ENCODE results near the gene TVP23A. TPM values are rescaled to one million over a fixed set of nuclear protein-coding genes. Genes with fewer than 3 reads are reported as not detected.

Gene TVP23A
- total RNA-seq, 1 experiment from 2014 or later = 3.1 TPM

- Mint-ChIP-seq H3K27ac (no peak overlapping the region), H3K4me3 (no peak overlapping the region), H3K9me3 (no peaks in the 10 kb centered on the region), H3K4me1 (peaks cover 4 to 5% of the 10 kb centered on the region in 2 experiments), H3K27me3 (ENCODE audit: low read depth) (no peaks in the 10 kb centered on the region), H3K36me3 (ENCODE audit: insufficient read depth in 1 of 3, low read depth in 3 of 3) (peaks cover 4 to 31% (median 28%) of the 10 kb centered on the region in 3 experiments; a peak in 6 of 7 replicates)
- no peak overlapping the region for H2BK120ac ChIP-seq (ENCODE audit: low read depth, low read length, poor library complexity, severe bottlenecking)
- no peaks in the 10 kb centered on the region for H3K23me2 ChIP-seq (ENCODE audit: insufficient read length, low read depth, low read length, poor library complexity, severe bottlenecking)
- no peak overlapping the region for H3K4me2 ChIP-seq (ENCODE audit: insufficient read depth, insufficient read length, low read length)
- H3T11ph ChIP-seq (ENCODE audit: low read length) = no peak overlapping the region
- no peak overlapping the region for H2AK5ac ChIP-seq (ENCODE audit: insufficient read length, low read length)
- no peak for TF ChIP-seq CTCF (conservative IDR thresholded peaks at IDR 0.05)
- no CpG with 5 or more reads among the region's 7 CpGs for WGBS (ENCODE audit: extremely low coverage, insufficient read length, low lambda C conversion rate)
- no peak overlapping the region for H2BK20ac ChIP-seq (ENCODE audit: low read depth, low read length, poor library complexity, severe bottlenecking)
- H2BK12ac ChIP-seq (ENCODE audit: insufficient read length, low read depth, low read length) = no peak overlapping the region
- H3K9ac ChIP-seq (ENCODE audit: extremely low read depth, insufficient read length, low read length) = no peak overlapping the region
- H3K18ac ChIP-seq (ENCODE audit: insufficient read length, low read depth, low read length) = no peak overlapping the region
- no peaks in the 10 kb centered on the region for H3K4me1 ChIP-seq (ENCODE audit: insufficient read depth, low read length)
- DNase-seq = no peak
- no peak overlapping the region for H4K8ac ChIP-seq (replicated peaks; ENCODE audit: insufficient read length, low read depth, low read length)
- no peak overlapping the region for H2BK15ac ChIP-seq (ENCODE audit: low read depth, low read length)
- H3K9me3 ChIP-seq (ENCODE audit: control insufficient read depth, low read depth, low read length) = no peaks in the 10 kb centered on the region
- no peak overlapping the region for H4K5ac ChIP-seq (ENCODE audit: insufficient read length, low read depth, low read length)
- no peak overlapping the region for H2AFZ ChIP-seq (ENCODE audit: low read length)
- H3K79me1 ChIP-seq (ENCODE audit: insufficient read depth, low read depth, low read length, poor library complexity, severe bottlenecking) = no peaks in the 10 kb centered on the region
- H3K4ac ChIP-seq (ENCODE audit: low read depth, low read length) = no peak overlapping the region
- no peaks in the 10 kb centered on the region for H3K79me2 ChIP-seq (ENCODE audit: insufficient read depth, low read length)
- H3K14ac ChIP-seq (ENCODE audit: insufficient read depth, low read length) = no peak overlapping the region
- H3K27me3 ChIP-seq (ENCODE audit: insufficient read depth, low read length) = no peaks in the 10 kb centered on the region
- no peak overlapping the region for H2BK5ac ChIP-seq (ENCODE audit: insufficient read length, low read length)
- no peak overlapping the region for H3K27ac ChIP-seq (ENCODE audit: insufficient read length, low read depth, low read length)
- H3K23ac ChIP-seq (ENCODE audit: insufficient read length, low read depth, low read length) = no peak overlapping the region
- no peak overlapping the region for H4K91ac ChIP-seq (ENCODE audit: insufficient read length, low read depth, low read length)
- H3K56ac ChIP-seq (ENCODE audit: insufficient read length, low read depth, low read length) = no peak overlapping the region
- H4K20me1 ChIP-seq (ENCODE audit: control insufficient read depth, insufficient read depth, insufficient read length) = no peaks in the 10 kb centered on the region
These were observed 49.2 kb downstream of the TVP23A start for GRCh38 chr16:10769381-10769780.
